HAP-1 (cell line): ENCODE data around the gene VAV3.
"Not testable (repeated sequence)": the region's sequence is repeated elsewhere in the genome, so short reads cannot be mapped to it uniquely, and the experiment has no call there.

Source experiments
- DNase-seq, 2 experiments: peaks; one replicate each; pipeline ENCODE4 v3.0.0-alpha.2; 2016 to 2020; ENCODE audit warnings: low spot score in 2 of 2
- H3K27me3 ChIP-seq: fragments of 250-450 bp; sonication (Bioruptor Pico); 2 replicates; pipeline ENCODE4 v1.5.1; 2020; ENCODE audit warnings: low read depth, mild to moderate bottlenecking, moderate library complexity
- H3K36me3 ChIP-seq: fragments of 250-450 bp; sonication (Bioruptor Pico); replicated peaks from 2 replicates; pipeline ENCODE4 v1.5.1; 2020; ENCODE audit warnings: mild to moderate bottlenecking
- H3K4me1 ChIP-seq: fragments of 250-450 bp; sonication (Bioruptor Pico); 2 replicates; pipeline ENCODE4 v1.5.1; 2020; ENCODE audit warnings: mild to moderate bottlenecking
- H3K4me3 ChIP-seq: fragments of 250-450 bp; sonication (Bioruptor Pico); 2 replicates; pipeline ENCODE4 v1.5.1; 2020; ENCODE audit warnings: mild to moderate bottlenecking, moderate library complexity
- H3K9me3 ChIP-seq: fragments of 250-450 bp; sonication (Bioruptor Pico); 2 replicates; pipeline ENCODE4 v1.5.1; 2020; ENCODE audit warnings: mild to moderate bottlenecking, moderate library complexity
- in situ Hi-C: fragments of 300-500 bp; cut with MboI; formaldehyde crosslinking; loops from 3 replicates; pipeline ENCODE4 v1.14.3; 2020; ENCODE audit warnings: low sequenced_read_pairs, inconsistent platforms, mixed read lengths

Gene VAV3

DNA sequence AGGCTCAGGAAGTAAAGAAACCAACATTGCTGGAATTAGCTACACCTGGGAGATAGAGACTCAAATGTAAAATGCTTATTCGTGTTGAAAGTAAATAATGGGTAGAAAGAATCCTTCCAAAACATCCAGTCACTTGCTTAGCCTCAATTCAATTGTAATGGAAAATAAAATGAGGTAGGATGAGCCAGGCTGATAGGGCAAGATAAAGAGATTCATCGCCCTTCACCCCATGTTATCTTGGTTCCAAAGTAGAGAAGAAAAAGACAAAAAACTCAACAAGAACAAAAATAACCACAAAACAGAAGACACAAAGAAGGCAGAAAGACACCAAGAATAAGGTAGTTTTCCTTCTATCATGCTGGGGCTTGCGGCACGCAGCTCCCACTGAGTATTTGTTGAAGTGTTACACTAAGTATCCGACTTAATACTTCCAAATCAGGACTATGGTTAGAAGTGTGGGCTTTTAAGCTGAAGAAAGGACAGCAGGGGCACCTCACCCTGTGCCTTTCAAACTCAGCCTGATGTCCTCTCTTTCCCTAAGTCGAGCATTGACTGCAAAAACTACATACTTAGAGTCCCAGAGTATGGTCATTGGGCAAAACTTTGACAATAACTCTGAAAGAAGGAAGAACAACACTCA lies 202.1 kb downstream of the VAV3 start:
- H3K4me3 ChIP-seq, result no peak overlapping the region
- no peaks in the 10 kb centered on the region for H3K27me3 ChIP-seq
- in situ Hi-C loops, result no loop called here
- no peak for DNase-seq
- no peaks in the 10 kb centered on the region for H3K4me1 ChIP-seq
- H3K9me3 ChIP-seq, result no peaks in the 10 kb centered on the region
- no peaks in the 10 kb centered on the region for H3K36me3 ChIP-seq

DNA sequence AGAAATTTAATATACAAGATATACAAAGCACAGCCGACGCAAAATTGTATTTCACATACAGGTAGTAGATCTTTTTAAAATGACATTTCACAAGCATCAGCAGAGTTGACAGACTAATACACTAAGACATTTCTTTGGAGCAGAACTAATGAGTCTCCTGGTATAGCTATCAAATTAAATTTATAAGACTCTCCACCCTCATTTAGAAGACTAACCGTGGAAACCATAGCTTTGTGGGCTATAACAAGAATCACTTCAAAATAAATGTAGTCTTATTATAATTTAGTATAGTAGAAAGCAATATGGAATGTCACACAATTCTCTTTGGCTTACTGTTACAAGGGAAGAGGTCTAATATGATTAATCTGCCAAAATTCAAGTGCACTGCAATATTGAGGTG lies 204.9 kb downstream of the VAV3 start:
- Histone ChIP-seq H3K4me1 (0 out of 2 replicates have a peak, but pooled peaks cover 2% of the 10 kb centered on the region), H3K4me3 (no peak overlapping the region), H3K36me3 (no peaks in the 10 kb centered on the region), H3K27me3 (no peaks in the 10 kb centered on the region), H3K9me3 (no peaks in the 10 kb centered on the region)
- in situ Hi-C loops, result no loop called here
- DNase-seq, result no peak

DNA sequence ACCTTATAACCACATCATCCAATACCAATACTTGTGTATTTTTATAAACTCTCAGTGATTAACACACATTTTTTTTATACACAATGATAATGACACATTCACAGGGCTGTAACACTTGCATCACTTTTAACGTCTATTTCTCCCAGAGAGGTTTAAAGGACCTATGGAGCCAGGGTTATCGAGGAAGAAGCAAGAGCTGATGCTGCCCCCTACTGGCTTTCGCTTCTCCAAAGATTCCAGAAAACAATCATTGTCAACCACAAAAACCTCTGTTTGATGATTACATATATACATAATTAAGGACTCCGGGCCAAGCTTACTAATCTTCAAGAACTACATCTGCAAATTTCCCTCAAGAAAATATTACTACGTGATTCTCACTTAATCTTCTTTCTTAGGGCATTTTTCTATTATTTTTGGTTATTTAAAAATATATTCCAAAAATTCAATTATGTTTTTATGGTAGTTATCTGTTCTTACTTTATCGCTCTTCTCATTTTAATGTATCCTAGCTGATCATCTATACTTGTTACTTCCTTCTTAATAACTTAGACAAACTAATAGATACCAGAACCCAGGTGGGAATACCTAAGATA lies 214.5 kb downstream of the VAV3 start:
- no peak overlapping the region for H3K4me3 ChIP-seq
- H3K9me3 ChIP-seq, result no peaks in the 10 kb centered on the region
- no peaks in the 10 kb centered on the region for H3K36me3 ChIP-seq
- H3K27me3 ChIP-seq, result no peaks in the 10 kb centered on the region
- DNase-seq, result peak; percentile 65 to 76
- no peaks in the 10 kb centered on the region for H3K4me1 ChIP-seq
- in situ Hi-C loops, result no loop called here

DNA sequence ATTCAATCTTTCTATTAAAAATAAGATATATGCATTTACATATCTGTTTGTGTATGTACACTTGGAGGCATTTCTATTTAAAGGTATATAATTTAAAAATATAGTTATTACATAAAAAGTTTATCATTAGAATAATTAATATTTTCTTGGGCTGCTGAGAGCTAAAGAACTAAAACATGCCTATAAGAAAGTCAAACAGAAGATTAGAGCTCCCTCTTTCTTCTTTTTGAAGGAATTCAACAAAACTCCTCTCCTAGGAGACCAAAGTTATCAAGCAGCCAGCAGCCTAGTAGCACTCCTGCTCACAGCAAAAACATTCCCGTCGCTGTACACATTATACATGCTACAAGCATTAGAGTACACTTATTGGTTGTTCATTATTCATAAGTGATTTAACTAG lies 216.4 kb downstream of the VAV3 start:
- DNase-seq, result peak in 1 of 2 experiments; percentile 5
- H3K27me3 ChIP-seq, result no peaks in the 10 kb centered on the region
- H3K4me3 ChIP-seq, result no peak overlapping the region
- H3K36me3 ChIP-seq, result no peaks in the 10 kb centered on the region
- no peaks in the 10 kb centered on the region for H3K4me1 ChIP-seq
- H3K9me3 ChIP-seq, result no peaks in the 10 kb centered on the region
- in situ Hi-C loops, result no loop called here

DNA sequence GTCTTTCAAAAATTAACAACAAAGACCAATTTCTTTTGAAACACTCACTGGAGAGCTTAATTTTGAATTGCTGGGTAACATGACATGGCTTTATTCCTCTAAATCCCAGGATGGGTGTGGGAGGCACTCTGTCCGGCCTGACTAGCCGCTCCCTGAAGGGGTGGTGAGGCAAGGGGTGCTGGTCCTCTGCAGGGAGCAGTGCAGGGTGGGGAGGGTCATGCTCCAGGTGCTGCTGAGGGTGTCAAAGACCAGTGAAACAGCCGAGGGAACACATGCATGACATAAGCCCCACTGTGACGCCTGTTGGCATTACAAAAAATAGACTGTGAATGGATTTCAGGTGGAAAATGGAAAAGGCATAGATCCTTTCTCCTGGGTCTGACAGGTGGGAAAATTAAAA lies 223.7 kb downstream of the VAV3 start:
- in situ Hi-C loops, result no loop called here
- no peak for DNase-seq
- no peaks in the 10 kb centered on the region for H3K4me1 ChIP-seq
- no peaks in the 10 kb centered on the region for H3K36me3 ChIP-seq
- no peaks in the 10 kb centered on the region for H3K27me3 ChIP-seq
- H3K4me3 ChIP-seq, result no peak overlapping the region
- no peaks in the 10 kb centered on the region for H3K9me3 ChIP-seq

DNA sequence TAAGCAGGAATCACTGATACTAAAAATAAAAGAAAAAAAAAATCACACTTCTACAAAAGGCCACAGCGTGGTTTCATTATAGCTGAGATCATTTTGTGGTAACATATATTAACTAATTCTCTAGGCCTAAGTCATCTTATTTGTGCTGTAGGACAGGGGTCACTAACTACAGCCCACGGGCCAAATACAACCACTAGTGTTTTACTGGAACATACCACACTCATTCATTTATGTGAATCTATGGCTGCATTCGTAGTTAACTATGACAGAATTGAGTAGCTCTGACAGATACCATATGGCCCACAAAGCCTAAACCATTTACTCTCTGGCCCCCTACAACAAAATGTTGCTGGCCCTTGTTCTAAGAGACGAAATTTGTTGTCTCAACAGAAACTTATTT lies 224.4 kb downstream of the VAV3 start:
- DNase-seq, result no peak
- no peaks in the 10 kb centered on the region for H3K4me1 ChIP-seq
- H3K4me3 ChIP-seq, result no peak overlapping the region
- H3K9me3 ChIP-seq, result no peaks in the 10 kb centered on the region
- H3K36me3 ChIP-seq, result no peaks in the 10 kb centered on the region
- in situ Hi-C loops, result no loop called here
- no peaks in the 10 kb centered on the region for H3K27me3 ChIP-seq

DNA sequence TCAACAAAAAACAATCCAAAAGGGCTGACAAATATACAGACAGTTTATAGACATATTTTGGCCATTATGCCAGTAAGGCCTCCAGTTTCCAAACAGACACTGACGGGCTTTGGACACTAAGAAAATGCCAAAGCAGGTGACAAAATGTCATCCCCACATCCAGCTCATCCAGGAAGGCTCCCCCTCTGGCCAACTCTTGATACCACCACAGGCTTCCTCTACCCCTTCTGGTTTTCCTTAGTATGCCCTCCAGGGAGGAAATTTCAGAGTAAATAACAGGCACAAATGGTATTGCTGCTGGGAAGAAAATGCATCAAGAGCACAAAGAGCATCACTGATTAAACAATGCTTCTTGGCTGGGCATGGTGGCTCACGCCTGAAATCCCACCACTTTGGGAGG lies 225.3 kb downstream of the VAV3 start:
- in situ Hi-C loops, result no loop called here
- no peak for DNase-seq
- H3K4me1 ChIP-seq, result no peaks in the 10 kb centered on the region
- H3K9me3 ChIP-seq, result no peaks in the 10 kb centered on the region
- H3K27me3 ChIP-seq, result no peaks in the 10 kb centered on the region
- no peak overlapping the region for H3K4me3 ChIP-seq
- H3K36me3 ChIP-seq, result no peaks in the 10 kb centered on the region

DNA sequence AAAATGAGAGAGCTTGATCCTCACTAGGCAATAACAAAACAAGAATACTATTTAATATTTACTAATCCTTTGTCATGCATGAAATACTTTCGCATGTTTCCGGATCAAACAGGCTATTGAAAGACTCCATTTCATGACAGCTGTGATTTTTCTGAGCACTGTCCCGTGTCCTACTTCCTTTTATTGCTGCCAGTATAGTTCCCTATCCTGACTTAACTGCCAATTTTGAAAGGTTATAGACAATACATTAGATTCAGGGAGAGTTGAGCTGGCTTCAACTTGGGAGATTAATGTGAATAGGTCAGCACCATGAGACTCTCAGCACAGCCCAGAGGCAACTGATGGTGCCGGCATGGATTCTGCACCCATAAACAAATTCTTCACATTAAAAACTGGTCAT lies 225.8 kb downstream of the VAV3 start:
- in situ Hi-C loops, result no loop called here
- H3K36me3 ChIP-seq, result no peaks in the 10 kb centered on the region
- H3K4me3 ChIP-seq, result no peak overlapping the region
- no peak for DNase-seq
- H3K27me3 ChIP-seq, result no peaks in the 10 kb centered on the region
- no peaks in the 10 kb centered on the region for H3K4me1 ChIP-seq
- H3K9me3 ChIP-seq, result no peaks in the 10 kb centered on the region

DNA sequence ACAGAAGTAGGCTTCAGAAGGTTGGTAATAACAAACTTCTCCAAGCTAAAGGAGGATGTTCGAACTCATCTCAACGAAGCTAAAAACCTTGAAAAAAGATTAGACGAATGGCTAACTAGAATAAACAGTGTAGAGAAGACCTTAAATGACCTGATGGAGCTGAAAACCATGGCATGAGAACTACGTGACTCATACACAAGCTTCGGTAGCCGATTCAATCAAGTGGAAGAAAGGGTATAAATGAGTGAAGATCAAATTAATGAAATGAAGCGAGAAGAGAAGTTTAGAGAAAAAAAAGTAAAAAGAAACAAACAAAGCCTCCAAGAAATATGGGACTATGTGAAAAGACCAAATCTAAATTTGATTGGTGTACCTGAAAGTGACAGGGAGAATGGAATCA lies 231.6 kb downstream of the VAV3 start:
- H3K36me3 ChIP-seq, H3K4me1 ChIP-seq, H3K9me3 ChIP-seq, in situ Hi-C loops, H3K4me3 ChIP-seq, H3K27me3 ChIP-seq, DNase-seq: not testable (repeated sequence)

DNA sequence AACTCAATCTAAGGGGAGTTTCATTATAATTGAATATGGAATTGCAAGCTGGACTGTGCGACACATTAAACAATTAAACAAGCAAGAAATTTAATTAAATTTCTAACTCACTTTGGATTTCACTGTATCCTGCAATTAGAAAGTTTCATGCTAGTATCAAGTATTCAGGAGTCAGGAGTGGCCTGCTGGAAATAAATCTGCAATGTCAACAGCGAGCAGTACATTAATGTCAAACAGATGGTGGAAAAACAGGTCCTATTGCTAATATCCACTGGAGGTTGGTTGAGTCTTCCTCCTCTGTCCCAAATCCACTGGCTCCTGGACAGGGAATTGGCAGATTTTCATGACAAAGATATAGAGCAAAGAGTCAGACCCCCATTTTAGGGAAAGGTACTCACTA lies 237.1 kb downstream of the VAV3 start:
- in situ Hi-C loops, result no loop called here
- H3K36me3 ChIP-seq, result no peaks in the 10 kb centered on the region
- no peak overlapping the region for H3K4me3 ChIP-seq
- H3K9me3 ChIP-seq, result no peaks in the 10 kb centered on the region
- no peaks in the 10 kb centered on the region for H3K27me3 ChIP-seq
- H3K4me1 ChIP-seq, result no peaks in the 10 kb centered on the region
- DNase-seq, result no peak

DNA sequence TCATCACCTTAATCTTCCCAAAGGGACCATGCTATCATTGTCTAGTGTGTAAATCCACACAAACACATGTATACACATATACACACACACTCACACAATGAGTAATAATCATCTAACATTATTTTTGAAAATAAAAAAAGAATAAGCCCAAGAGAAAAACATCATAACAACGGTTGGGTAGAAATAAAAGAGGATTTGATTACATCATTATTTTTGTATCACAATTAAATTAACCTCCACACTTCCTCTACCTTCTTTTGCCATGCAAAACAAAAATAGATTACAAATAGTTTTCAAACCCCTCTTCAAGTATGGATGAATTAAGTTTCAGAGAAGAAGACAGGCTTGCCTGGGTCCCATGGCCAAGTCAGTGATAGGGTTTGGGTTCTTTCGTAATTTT lies 238.1 kb downstream of the VAV3 start:
- no peak overlapping the region for H3K4me3 ChIP-seq
- H3K4me1 ChIP-seq, result no peaks in the 10 kb centered on the region
- no peak for DNase-seq
- in situ Hi-C loops, result no loop called here
- H3K36me3 ChIP-seq, result no peaks in the 10 kb centered on the region
- no peaks in the 10 kb centered on the region for H3K9me3 ChIP-seq
- H3K27me3 ChIP-seq, result no peaks in the 10 kb centered on the region

DNA sequence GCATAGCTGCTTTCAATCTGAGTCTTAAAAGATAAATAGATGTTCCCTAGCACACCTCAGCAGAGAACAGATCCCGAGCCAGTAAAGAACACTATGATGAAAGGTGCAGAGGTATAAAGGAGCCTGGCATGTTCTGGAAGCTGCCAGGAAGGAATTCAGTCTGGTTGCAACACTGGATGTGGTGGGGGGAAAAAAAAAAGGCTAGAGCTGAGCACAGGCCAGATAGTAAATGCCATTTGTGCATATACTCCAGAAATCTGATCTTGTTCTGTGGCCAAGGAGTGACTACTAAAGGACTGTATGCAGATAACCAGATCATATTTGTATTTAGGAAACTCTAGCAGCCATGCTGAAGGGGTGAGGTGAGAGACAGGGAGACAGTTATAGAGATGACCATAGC lies 240.3 kb downstream of the VAV3 start:
- H3K27me3 ChIP-seq, result no peaks in the 10 kb centered on the region
- in situ Hi-C loops, result no loop called here
- no peaks in the 10 kb centered on the region for H3K36me3 ChIP-seq
- H3K4me1 ChIP-seq, result no peaks in the 10 kb centered on the region
- no peaks in the 10 kb centered on the region for H3K9me3 ChIP-seq
- no peak for DNase-seq
- no peak overlapping the region for H3K4me3 ChIP-seq

DNA sequence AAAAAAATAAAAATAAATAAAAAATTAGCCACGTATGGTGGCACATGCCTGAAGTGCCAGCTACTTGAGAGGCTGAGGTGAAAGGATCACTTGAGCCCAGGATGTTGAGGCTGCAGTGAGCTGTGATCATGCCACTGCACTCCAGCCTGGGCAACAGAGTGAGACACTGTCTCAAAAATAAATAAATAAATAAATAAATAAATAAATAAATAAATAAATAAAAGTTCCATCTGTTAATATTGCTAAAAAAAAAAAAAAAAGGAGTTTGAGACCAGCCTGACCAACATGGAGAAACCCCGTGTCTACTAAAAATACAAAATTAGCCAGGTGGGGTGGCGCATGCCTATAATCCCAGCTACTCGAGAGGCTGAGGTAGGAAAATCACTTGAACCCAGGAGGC lies 244.8 kb downstream of the VAV3 start:
- H3K36me3 ChIP-seq, H3K4me3 ChIP-seq, in situ Hi-C loops, H3K9me3 ChIP-seq, H3K4me1 ChIP-seq, H3K27me3 ChIP-seq, DNase-seq: not testable (repeated sequence)

DNA sequence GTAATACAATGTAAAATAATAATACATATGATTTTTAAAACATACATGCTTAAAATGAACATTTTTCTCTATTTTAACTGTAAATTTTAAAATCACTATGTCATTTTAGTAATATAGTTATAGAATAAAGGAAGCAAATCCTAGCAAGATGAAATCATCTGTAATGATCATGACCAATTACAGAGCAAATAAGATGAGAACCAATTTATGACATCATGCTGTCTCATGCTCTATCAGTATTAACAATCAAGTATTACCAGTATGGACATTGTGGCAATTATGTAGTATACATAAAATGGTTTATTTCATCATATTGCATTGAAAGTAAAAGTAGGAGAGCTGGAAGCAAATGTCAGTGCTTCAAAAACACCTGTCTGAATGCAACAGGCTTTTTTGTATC lies 255.0 kb downstream of the VAV3 start:
- Histone ChIP-seq H3K9me3 (no peaks in the 10 kb centered on the region), H3K36me3 (no peaks in the 10 kb centered on the region), H3K27me3 (no peaks in the 10 kb centered on the region), H3K4me1 (no peaks in the 10 kb centered on the region), H3K4me3 (no peak overlapping the region)
- no peak for DNase-seq
- in situ Hi-C loops, result no loop called here

DNA sequence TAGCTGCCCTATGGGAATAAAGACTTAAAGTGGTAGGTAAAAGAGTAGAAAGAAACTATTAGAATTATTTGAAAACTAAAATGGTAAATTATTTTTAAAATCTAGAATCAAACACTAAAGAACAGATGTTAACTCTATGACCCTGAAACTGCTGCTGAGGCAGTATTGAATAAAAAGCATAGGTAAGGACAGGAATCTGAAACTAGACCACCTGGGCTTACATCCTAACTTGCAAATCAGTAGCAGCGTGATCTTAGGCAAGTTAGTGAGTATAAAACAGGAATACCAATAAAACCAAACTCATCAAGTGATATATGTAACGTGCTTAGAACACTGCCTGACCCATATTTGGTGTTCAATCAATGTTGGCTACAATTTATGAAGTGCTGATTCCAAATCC lies 257.9 kb downstream of the VAV3 start:
- DNase-seq, result no peak
- in situ Hi-C loops, result no loop called here
- Histone ChIP-seq H3K4me1 (no peaks in the 10 kb centered on the region), H3K36me3 (no peaks in the 10 kb centered on the region), H3K9me3 (no peaks in the 10 kb centered on the region), H3K4me3 (no peak overlapping the region), H3K27me3 (no peaks in the 10 kb centered on the region)
